HEK293 (cell line): Measurements from ENCODE around the gene YARS1.

Experiments
- CTCF ChIP-seq: fragments of 450-650 bp; formaldehyde crosslinking; IDR thresholded peaks from 2 replicates; pipeline ENCODE4 v1.5.1; 2016; ENCODE audit warnings: missing biosample characterization, missing genetic modification characterization
- YY1 ChIP-seq: fragments of 450-650 bp; formaldehyde crosslinking; IDR thresholded peaks from 2 replicates; pipeline ENCODE4 v1.5.1; 2018; ENCODE audit warnings: missing biosample characterization, missing genetic modification characterization
- ZFP41 ChIP-seq: fragments of 450-650 bp; formaldehyde crosslinking; IDR thresholded peaks from 2 replicates; pipeline ENCODE4 v1.5.1; 2016; ENCODE audit warnings: missing biosample characterization, missing genetic modification characterization, borderline replicate concordance
- ZNF19 ChIP-seq: fragments of 450-650 bp; formaldehyde crosslinking; IDR thresholded peaks from 2 replicates; pipeline ENCODE4; 2016; ENCODE audit warnings: missing biosample characterization, missing genetic modification characterization, low read depth
- ZNF239 ChIP-seq: fragments of 450-650 bp; formaldehyde crosslinking; IDR thresholded peaks from 2 replicates; pipeline ENCODE4 v1.5.1; 2016; ENCODE audit warnings: missing biosample characterization, missing genetic modification characterization
- ZNF26 ChIP-seq: fragments of 450-650 bp; formaldehyde crosslinking; IDR thresholded peaks from 2 replicates; pipeline ENCODE4 v1.5.1; 2016; ENCODE audit warnings: missing biosample characterization, missing genetic modification characterization
- ZNF266 ChIP-seq: fragments of 450-650 bp; formaldehyde crosslinking; IDR thresholded peaks from 2 replicates; pipeline ENCODE4 v1.5.1; 2016; ENCODE audit warnings: missing biosample characterization, missing genetic modification characterization, low read depth
- ZNF394 ChIP-seq: fragments of 450-650 bp; formaldehyde crosslinking; IDR thresholded peaks from 2 replicates; pipeline ENCODE4 v1.5.1; 2016; ENCODE audit warnings: missing biosample characterization, missing genetic modification characterization, mild to moderate bottlenecking, moderate library complexity, borderline replicate concordance
- ZNF670 ChIP-seq: fragments of 450-650 bp; formaldehyde crosslinking; IDR thresholded peaks from 2 replicates; pipeline ENCODE4 v1.5.1; 2016; ENCODE audit warnings: missing biosample characterization, missing genetic modification characterization, low read depth
- ZNF768 ChIP-seq: fragments of 450-650 bp; formaldehyde crosslinking; IDR thresholded peaks from 2 replicates; pipeline ENCODE4 v1.5.1; 2018; ENCODE audit warnings: missing biosample characterization, mild to moderate bottlenecking, missing genetic modification characterization

GRCh38 chr1:32786856-32787255 lies 30.3 kb downstream of the YARS1 start:
- TF ChIP-seq CTCF (tag by site-specific recombination) (no peak), ZNF26 (tag by site-specific recombination) (no peak), ZNF394 (tag by site-specific recombination) (no peak), ZNF670 (tag by site-specific recombination) (no peak), YY1 (tag by site-specific recombination) (no peak), ZNF19 (tag by site-specific recombination) (no peak), ZNF266 (no peak), ZNF239 (no peak), ZNF768 (no peak), ZFP41 (tag by site-specific recombination) (no peak)
